KBM-7 (cell line): ENCODE results near the gene GNPTG.

ENCODE experiments used
- DNase-seq: peaks from one replicate; pipeline ENCODE4 v3.0.0-alpha.2; 2015
- in situ Hi-C: fragments of 300-500 bp; cut with MboI; formaldehyde crosslinking; loops from 2 replicates; pipeline ENCODE4 v1.14.3; 2020; ENCODE audit warnings: low sequenced_read_pairs, low pct_unique_long_range_greater_than_20kb, mixed read lengths

Gene GNPTG

GRCh38 chr16:1379304-1380076, 27.8 kb downstream of the GNPTG start:
- peak; percentile 47 for DNase-seq
- in situ Hi-C loops = no loop called here

GRCh38 chr16:1380195-1380594, 28.5 kb downstream of the GNPTG start:
- DNase-seq = no peak
- in situ Hi-C loops = no loop called here

- in situ Hi-C loops = no loop called here
- no peak for DNase-seq
Measured at GRCh38 chr16:1381612-1382406, 30.1 kb downstream of the GNPTG start.

GRCh38 chr16:1383556-1383955, 31.8 kb downstream of the GNPTG start:
- in situ Hi-C loops = no loop called here
- DNase-seq = no peak

- in situ Hi-C loops = no loop called here
- no peak for DNase-seq
Measured at GRCh38 chr16:1385232-1385631, 33.5 kb downstream of the GNPTG start.

- in situ Hi-C loops = no loop called here
- no peak for DNase-seq
Measured at GRCh38 chr16:1387331-1387730, 35.6 kb downstream of the GNPTG start.

- no peak for DNase-seq
- in situ Hi-C loops = no loop called here
Measured at GRCh38 chr16:1389762-1390161, 38.0 kb downstream of the GNPTG start.

- DNase-seq = no peak
- in situ Hi-C loops = no loop called here
Measured at GRCh38 chr16:1390239-1390779, 38.6 kb downstream of the GNPTG start.

GRCh38 chr16:1392826-1393225, 41.1 kb downstream of the GNPTG start:
- in situ Hi-C loops = no loop called here
- no peak for DNase-seq

- in situ Hi-C loops = no loop called here
- DNase-seq = no peak
Measured at GRCh38 chr16:1393613-1394176, 42.0 kb downstream of the GNPTG start.

GRCh38 chr16:1394367-1394951, 42.7 kb downstream of the GNPTG start:
- in situ Hi-C loops = no loop called here
- DNase-seq = no peak

GRCh38 chr16:1395444-1396031, 43.8 kb downstream of the GNPTG start:
- in situ Hi-C loops = no loop called here
- DNase-seq = no peak

- in situ Hi-C loops = no loop called here
- DNase-seq = no peak
Measured at GRCh38 chr16:1397779-1398178, 46.0 kb downstream of the GNPTG start.

- DNase-seq = no peak
- in situ Hi-C loops = no loop called here
Measured at GRCh38 chr16:1398351-1398750, 46.6 kb downstream of the GNPTG start.

GRCh38 chr16:1398826-1399581, 47.3 kb downstream of the GNPTG start:
- no peak for DNase-seq
- in situ Hi-C loops = no loop called here

- in situ Hi-C loops = no loop called here
- no peak for DNase-seq
Measured at GRCh38 chr16:1401061-1401757, 49.5 kb downstream of the GNPTG start.

- DNase-seq = no peak
- in situ Hi-C loops = no loop called here
Measured at GRCh38 chr16:1401758-1402154, 50.0 kb downstream of the GNPTG start.

GRCh38 chr16:1403036-1403435, 51.3 kb downstream of the GNPTG start:
- no peak for DNase-seq
- in situ Hi-C loops = no loop called here
